Measurements from ENCODE around the gene YEATS4. TPM values are rescaled to one million over a fixed set of nuclear protein-coding genes. Genes with fewer than 3 reads are reported as not detected.

The YEATS4 gene
- polyA plus RNA-seq, 3 donors = 6.6 to 20.9 (median 16.0) TPM

- Histone ChIP-seq H3K27ac (ENCODE audit: low read depth in 1 of 2, low read length in 2 of 2) (no peak overlapping the region), H3K79me2 (ENCODE audit: insufficient read depth, low read length) (no peaks in the 10 kb centered on the region), H3K4me2 (replicated peaks; ENCODE audit: extremely low read depth, low read length, poor library complexity, severe bottlenecking) (no peak overlapping the region), H3K9me3 (replicated peaks in 1 of 2; ENCODE audit: control insufficient read depth in 1 of 2, insufficient read depth in 1 of 2, low read length in 2 of 2) (peaks cover 2 to 9% of the 10 kb centered on the region in 2 donors), H3K27me3 (ENCODE audit: control insufficient read depth in 2 of 2, insufficient read depth in 2 of 2, low read length in 2 of 2) (no peaks in the 10 kb centered on the region), H2AFZ (ENCODE audit: insufficient read depth, low read depth, low read length, poor library complexity, severe bottlenecking) (no peak overlapping the region), H4K20me1 (ENCODE audit: insufficient read depth, low read length) (no peaks in the 10 kb centered on the region), H3K4me1 (ENCODE audit: control insufficient read depth in 1 of 2, insufficient read depth in 2 of 2, low read length in 2 of 2) (no peaks in the 10 kb centered on the region), H3K9ac (ENCODE audit: insufficient read depth, low read length, poor library complexity, severe bottlenecking) (no peak overlapping the region), H3K4me3 (replicated peaks in 1 of 3; ENCODE audit: low read depth in 2 of 3, low read length in 3 of 3) (no peak overlapping the region), H3K36me3 (replicated peaks in 1 of 2; ENCODE audit: control insufficient read depth in 1 of 2, insufficient read depth in 2 of 2, low read length in 2 of 2) (peaks cover 3 to 11% of the 10 kb centered on the region in 2 donors)
- no peaks in the 10 kb centered on the region for H3K27me3 Mint-ChIP-seq (ENCODE audit: low read depth in 3 of 3)
- H3K27ac Mint-ChIP-seq = no peak overlapping the region
- intact Hi-C loops (cut with micrococcal nuclease) = no loop called here
- DNase-seq = no peak
- no peak overlapping the region for H3K4me3 Mint-ChIP-seq
- peaks cover 25 to 28% of the 10 kb centered on the region in 2 donors for H3K36me3 Mint-ChIP-seq
- peaks cover 2 to 18% (median 10%) of the 10 kb centered on the region in 7 donors for H3K9me3 Mint-ChIP-seq
- WGBS (ENCODE audit: insufficient coverage) = no CpG with 5 or more reads among the region's 3 CpGs
- no peaks in the 10 kb centered on the region for H3K4me1 Mint-ChIP-seq
- TF ChIP-seq, protein P1, sequence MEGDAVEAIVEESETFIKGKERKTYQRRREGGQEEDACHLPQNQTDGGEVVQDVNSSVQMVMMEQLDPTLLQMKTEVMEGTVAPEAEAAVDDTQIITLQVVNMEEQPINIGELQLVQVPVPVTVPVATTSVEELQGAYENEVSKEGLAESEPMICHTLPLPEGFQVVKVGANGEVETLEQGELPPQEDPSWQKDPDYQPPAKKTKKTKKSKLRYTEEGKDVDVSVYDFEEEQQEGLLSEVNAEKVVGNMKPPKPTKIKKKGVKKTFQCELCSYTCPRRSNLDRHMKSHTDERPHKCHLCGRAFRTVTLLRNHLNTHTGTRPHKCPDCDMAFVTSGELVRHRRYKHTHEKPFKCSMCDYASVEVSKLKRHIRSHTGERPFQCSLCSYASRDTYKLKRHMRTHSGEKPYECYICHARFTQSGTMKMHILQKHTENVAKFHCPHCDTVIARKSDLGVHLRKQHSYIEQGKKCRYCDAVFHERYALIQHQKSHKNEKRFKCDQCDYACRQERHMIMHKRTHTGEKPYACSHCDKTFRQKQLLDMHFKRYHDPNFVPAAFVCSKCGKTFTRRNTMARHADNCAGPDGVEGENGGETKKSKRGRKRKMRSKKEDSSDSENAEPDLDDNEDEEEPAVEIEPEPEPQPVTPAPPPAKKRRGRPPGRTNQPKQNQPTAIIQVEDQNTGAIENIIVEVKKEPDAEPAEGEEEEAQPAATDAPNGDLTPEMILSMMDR (IDR thresholded peaks at IDR 0.05) = no peak
These were observed 38.4 kb downstream of the YEATS4 start for GRCh38 chr12:69397978-69398377.

DNA sequence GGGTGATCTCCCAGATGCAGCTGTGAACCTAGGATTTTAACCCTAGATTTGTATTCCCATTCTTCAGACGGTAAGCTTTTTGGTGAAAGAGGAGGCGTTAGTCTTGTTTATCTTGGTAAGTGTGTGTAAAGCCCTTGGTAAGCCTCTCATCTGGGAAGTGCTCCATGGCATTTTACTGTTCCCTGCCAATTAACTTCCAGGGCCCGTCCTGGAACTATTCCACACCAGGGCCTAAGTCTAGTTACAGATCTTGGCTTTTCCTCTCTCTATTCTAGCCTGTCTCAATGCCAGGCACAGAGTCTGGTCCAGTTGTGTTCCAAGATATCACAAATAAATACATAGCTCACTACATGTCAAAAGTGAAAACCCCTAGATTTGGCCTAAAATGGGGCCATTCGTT lies 42.4 kb downstream of the YEATS4 start:
- Histone ChIP-seq H3K4me3 (replicated peaks in 1 of 3; ENCODE audit: low read depth in 2 of 3, low read length in 3 of 3) (no peak overlapping the region), H3K27ac (ENCODE audit: low read depth in 1 of 2, low read length in 2 of 2) (no peak overlapping the region), H3K9me3 (replicated peaks in 1 of 2; ENCODE audit: control insufficient read depth in 1 of 2, insufficient read depth in 1 of 2, low read length in 2 of 2) (peaks cover 2 to 3% of the 10 kb centered on the region in 2 donors), H3K36me3 (replicated peaks in 1 of 2; ENCODE audit: control insufficient read depth in 1 of 2, insufficient read depth in 2 of 2, low read length in 2 of 2) (peaks cover 0 to 10% of the 10 kb centered on the region in 2 donors), H3K27me3 (ENCODE audit: control insufficient read depth in 2 of 2, insufficient read depth in 2 of 2, low read length in 2 of 2) (no peaks in the 10 kb centered on the region), H3K4me1 (ENCODE audit: control insufficient read depth in 1 of 2, insufficient read depth in 2 of 2, low read length in 2 of 2) (no peaks in the 10 kb centered on the region), H3K4me2 (replicated peaks; ENCODE audit: extremely low read depth, low read length, poor library complexity, severe bottlenecking) (no peak overlapping the region), H4K20me1 (ENCODE audit: insufficient read depth, low read length) (no peaks in the 10 kb centered on the region), H2AFZ (ENCODE audit: insufficient read depth, low read depth, low read length, poor library complexity, severe bottlenecking) (no peak overlapping the region), H3K79me2 (ENCODE audit: insufficient read depth, low read length) (no peaks in the 10 kb centered on the region), H3K9ac (ENCODE audit: insufficient read depth, low read length, poor library complexity, severe bottlenecking) (no peak overlapping the region)
- TF ChIP-seq, protein P1 (IDR thresholded peaks at IDR 0.05) = no peak
- peaks cover 6 to 9% of the 10 kb centered on the region in 2 donors for H3K36me3 Mint-ChIP-seq
- H3K9me3 Mint-ChIP-seq = peaks cover 0 to 7% (median 5%) of the 10 kb centered on the region in 7 donors
- H3K27me3 Mint-ChIP-seq (ENCODE audit: low read depth in 3 of 3) = no peaks in the 10 kb centered on the region
- no peak overlapping the region for H3K27ac Mint-ChIP-seq
- no CpG with 5 or more reads among the region's 4 CpGs for WGBS (ENCODE audit: insufficient coverage)
- DNase-seq = no peak
- H3K4me3 Mint-ChIP-seq = no peak overlapping the region
- H3K4me1 Mint-ChIP-seq = no peaks in the 10 kb centered on the region
- intact Hi-C loops (cut with micrococcal nuclease) = no loop called here
